Neutrophil (primary cell): Measurements from ENCODE around the gene PCDHGA10.
"Not testable (repeated sequence)": the region's sequence is repeated elsewhere in the genome, so short reads cannot be mapped to it uniquely, and the experiment has no call there.

Source experiments
- H3K27ac ChIP-seq: fragments of 200-600 bp; sonication (generic); 2 replicates; pipeline ENCODE4 v1.5.1; 2016; ENCODE audit warnings: mild to moderate bottlenecking, moderate library complexity
- H3K27me3 ChIP-seq: fragments of 200-600 bp; sonication (generic); 2 replicates; pipeline ENCODE4 v1.6.0; 2016; ENCODE audit warnings: mild to moderate bottlenecking
- H3K36me3 ChIP-seq: fragments of 200-600 bp; sonication (generic); 2 replicates; pipeline ENCODE4 v1.5.1; 2017
- H3K4me1 ChIP-seq, 2 experiments: fragments of 200-600 bp in 1 of 2; sonication (generic) in 1 of 2; 1 replicate in 1 of 2; 2 replicates in 1 of 2; pipeline versions ENCODE4 v1.5.1 to v1.6.1; 2013 to 2016; ENCODE audit warnings: low read depth in 1 of 2, low read length in 1 of 2, mild to moderate bottlenecking in 1 of 2, moderate library complexity in 1 of 2; ENCODE audit not compliant: control insufficient read depth in 1 of 2, insufficient read depth in 1 of 2
- H3K4me3 ChIP-seq, 2 experiments: fragments of 200-600 bp in 1 of 2; sonication (generic) in 1 of 2; 1 replicate in 1 of 2; 2 replicates in 1 of 2; pipeline ENCODE4 v1.5.1; 2013 to 2016; ENCODE audit warnings: low read depth in 1 of 2, low read length in 1 of 2, mild to moderate bottlenecking in 1 of 2, moderate library complexity in 1 of 2
- H3K9me3 ChIP-seq: fragments of 200-600 bp; sonication (generic); 2 replicates; pipeline ENCODE4 v1.5.1; 2016
- CTCF ChIP-seq: fragments of 200-600 bp; sonication (generic); IDR thresholded peaks from 2 replicates; pipeline ENCODE4 v1.5.1; 2016; ENCODE audit warnings: antibody characterized with exemption

PCDHGA10 gene

GRCh38 chr5:141421489-141421855 is 8.7 kb downstream of the PCDHGA10 start:
- peaks cover 8% of the 10 kb centered on the region for H3K9me3 ChIP-seq
- H3K36me3 ChIP-seq, result no peaks in the 10 kb centered on the region
- no peak for TF ChIP-seq CTCF
- no peak overlapping the region for H3K27ac ChIP-seq
- H3K4me1 ChIP-seq, result peaks cover 17% of the 10 kb centered on the region in 2 experiments
- H3K27me3 ChIP-seq, result peaks cover 100% of the 10 kb centered on the region
- H3K4me3 ChIP-seq, result peak overlapping the region; percentile 56

- Histone ChIP-seq H3K4me1 (peaks cover 11 to 12% of the 10 kb centered on the region in 2 experiments), H3K36me3 (no peaks in the 10 kb centered on the region), H3K27ac (no peak overlapping the region), H3K27me3 (peaks cover 100% of the 10 kb centered on the region), H3K9me3 (peaks cover 8% of the 10 kb centered on the region), H3K4me3 (no peak overlapping the region)
- no peak for TF ChIP-seq CTCF
Observed at GRCh38 chr5:141422742-141423291, 10.0 kb downstream of the PCDHGA10 start.

- Histone ChIP-seq H3K4me1 (peaks cover 11 to 13% of the 10 kb centered on the region in 2 experiments), H3K4me3 (no peak overlapping the region), H3K9me3 (peaks cover 16% of the 10 kb centered on the region), H3K36me3 (no peaks in the 10 kb centered on the region), H3K27me3 (peaks cover 100% of the 10 kb centered on the region), H3K27ac (no peak overlapping the region)
- no peak for TF ChIP-seq CTCF
Observed at GRCh38 chr5:141427783-141428426, 15.1 kb downstream of the PCDHGA10 start.

- Histone ChIP-seq H3K4me1 (peaks cover 11 to 13% of the 10 kb centered on the region in 2 experiments), H3K27ac (no peak within 1 kb of the TSS), H3K4me3 (peak within 1 kb of the TSS; percentile 17 to 26), H3K9me3 (peaks cover 16% of the 10 kb centered on the region), H3K36me3 (no peaks in the 10 kb centered on the region), H3K27me3 (peaks cover 100% of the 10 kb centered on the region)
- TF ChIP-seq CTCF, result no peak
Observed at GRCh38 chr5:141430332-141431113, 17.7 kb downstream of the PCDHGA10 start, which contains the start of gene PCDHGA12. TSS of gene PCDHGA12 (plus strand) at chr5:141430507. CDS start at chr5:141430760, 253 bp downstream.

GRCh38 chr5:141431286-141431685 is 18.5 kb downstream of the PCDHGA10 start:
- no peak overlapping the region for H3K27ac ChIP-seq
- peaks cover 100% of the 10 kb centered on the region for H3K27me3 ChIP-seq
- no peaks in the 10 kb centered on the region for H3K36me3 ChIP-seq
- peak overlapping the region; percentile 17 to 26 for H3K4me3 ChIP-seq
- peaks cover 16% of the 10 kb centered on the region for H3K9me3 ChIP-seq
- no peak for TF ChIP-seq CTCF
- H3K4me1 ChIP-seq, result peaks cover 11 to 13% of the 10 kb centered on the region in 2 experiments

GRCh38 chr5:141432308-141432707 is 19.5 kb downstream of the PCDHGA10 start:
- H3K36me3 ChIP-seq, H3K27ac ChIP-seq, H3K4me3 ChIP-seq: not testable (repeated sequence)
- Histone ChIP-seq H3K27me3 (peaks cover 100% of the 10 kb centered on the region), H3K4me1 (peaks cover 11 to 13% of the 10 kb centered on the region in 2 experiments), H3K9me3 (peaks cover 16% of the 10 kb centered on the region)

GRCh38 chr5:141432726-141433125 is 19.9 kb downstream of the PCDHGA10 start:
- not testable (repeated sequence) for H3K27ac ChIP-seq, H3K4me3 ChIP-seq, H3K36me3 ChIP-seq
- Histone ChIP-seq H3K9me3 (peaks cover 16% of the 10 kb centered on the region), H3K27me3 (peaks cover 100% of the 10 kb centered on the region), H3K4me1 (peaks cover 11 to 13% of the 10 kb centered on the region in 2 experiments)
